GM19099 (cell line): Measurements from ENCODE around the gene ASB18.

Experiments
- POLR2A ChIP-seq: IDR thresholded peaks from 3 replicates; pipeline ENCODE4 v1.6.1; 2011; ENCODE audit warnings: low read depth; ENCODE audit not compliant: insufficient read length; ENCODE audit errors: extremely low read depth

Gene ASB18

DNA sequence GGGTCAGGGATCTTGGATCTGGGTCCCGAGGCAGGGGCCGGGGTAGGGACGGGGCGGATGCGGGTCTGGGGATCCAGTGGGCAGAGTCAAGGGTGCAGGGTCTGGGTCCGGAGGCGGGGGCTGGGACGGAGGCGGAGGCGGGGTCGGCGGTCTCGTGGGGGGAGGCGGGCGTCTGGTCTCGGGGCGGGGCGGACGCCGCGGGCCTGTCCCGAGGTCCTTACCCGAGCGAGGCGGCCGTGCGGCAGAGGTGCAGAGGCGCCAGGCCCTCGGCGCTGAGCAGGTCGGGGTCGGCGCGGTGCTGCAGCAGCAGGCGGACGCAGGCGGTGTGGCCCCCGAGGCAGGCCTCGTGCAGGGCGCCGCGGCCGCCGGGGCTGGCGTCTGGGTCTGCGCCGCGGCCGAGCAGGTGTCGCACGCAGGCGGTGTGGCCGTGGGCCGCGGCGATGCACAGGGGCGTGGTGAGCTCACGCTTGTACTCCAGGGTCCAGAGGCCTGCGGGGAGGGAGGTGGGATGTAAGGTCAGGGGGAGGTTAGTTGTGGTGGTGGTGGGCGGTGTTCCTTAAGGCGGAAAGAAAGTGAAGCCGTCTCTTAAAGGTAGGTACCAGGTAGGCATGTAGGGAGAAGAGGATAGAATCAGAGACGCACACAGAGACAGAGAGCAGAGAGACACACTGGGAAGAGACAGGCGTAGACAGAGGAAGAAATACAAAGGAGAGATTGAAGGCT is 26.6 kb downstream of the ASB18 start:
- no peak for TF ChIP-seq POLR2A

DNA sequence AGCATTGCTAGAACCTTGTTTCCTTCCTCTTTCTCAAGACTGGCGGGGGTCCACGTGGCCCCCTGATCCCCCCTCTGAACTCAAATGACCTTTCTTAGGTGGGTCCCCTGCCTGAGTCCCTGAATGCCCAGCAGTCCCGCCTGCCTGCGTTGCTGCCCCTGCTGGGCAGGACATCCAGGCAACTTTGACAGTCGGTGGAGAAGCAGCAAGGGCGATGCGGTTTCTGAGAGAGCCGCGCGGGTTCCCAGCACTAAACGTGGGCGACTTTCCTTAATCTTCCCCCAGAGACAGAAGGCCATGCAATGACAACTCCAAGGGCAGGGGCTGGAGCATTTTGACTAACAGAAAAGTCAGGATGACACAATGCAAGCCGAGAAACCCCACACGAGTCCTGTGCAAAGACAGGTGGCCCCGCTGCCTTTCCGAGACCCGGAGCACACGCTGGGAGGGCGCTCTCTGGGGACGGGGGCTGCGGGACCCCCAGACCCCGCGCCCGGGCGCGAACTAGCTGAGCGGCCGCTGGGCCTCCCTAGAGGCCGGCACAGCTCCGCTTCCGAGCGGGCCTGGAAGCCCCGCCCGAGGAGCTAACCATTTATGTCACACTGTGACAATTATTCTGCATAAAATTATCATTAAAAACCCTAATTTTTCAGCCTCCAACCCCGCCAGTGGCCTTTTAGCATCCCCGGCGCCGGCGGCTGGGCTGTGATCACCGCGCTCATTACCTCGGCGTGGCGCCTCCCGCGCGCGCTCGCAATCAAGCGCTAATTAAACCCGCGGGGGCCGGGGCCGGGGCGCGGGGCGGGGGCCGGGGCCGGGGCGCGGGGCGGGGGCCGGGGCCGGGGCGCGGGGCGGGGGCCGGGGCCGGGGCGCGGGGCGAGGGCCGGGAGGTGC is 27.4 kb downstream of the ASB18 start:
- no peak for TF ChIP-seq POLR2A

DNA sequence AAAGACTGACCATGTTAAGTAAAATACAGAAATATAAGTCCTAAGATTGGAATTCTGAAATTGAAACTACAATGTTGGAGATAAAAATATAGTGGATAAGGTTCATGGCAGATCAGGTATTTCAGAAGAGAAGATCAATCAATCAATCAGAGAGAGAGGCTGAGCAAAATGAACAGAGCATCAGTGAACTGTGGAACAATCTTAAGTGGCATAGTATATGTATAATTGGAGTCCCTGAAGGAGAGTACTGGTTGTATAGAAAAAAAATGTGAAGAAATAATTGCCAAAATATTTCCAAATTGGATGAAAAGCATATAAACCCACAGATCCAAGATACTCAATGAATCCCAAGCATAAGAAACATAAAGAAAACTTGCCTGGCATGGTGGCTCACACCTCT is 35.0 kb downstream of the ASB18 start:
- no peak for TF ChIP-seq POLR2A

DNA sequence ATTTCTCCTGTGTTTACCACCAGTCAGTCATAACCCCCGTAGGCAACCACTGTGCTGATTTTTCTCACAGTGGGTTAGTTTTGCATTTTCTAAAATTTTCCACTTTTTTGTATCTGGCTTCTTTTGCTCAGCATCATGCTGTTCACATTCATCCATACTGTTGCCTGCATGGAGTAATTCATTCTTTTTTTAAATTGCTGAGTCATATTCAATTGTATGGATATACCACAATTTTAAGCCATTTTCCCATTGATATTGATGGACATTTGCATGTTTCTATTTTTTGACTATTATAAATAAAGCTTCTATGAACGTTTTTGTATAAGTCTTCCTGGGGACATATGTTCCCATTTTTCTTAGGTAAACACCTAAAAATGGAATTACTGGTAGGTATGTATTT is 40.5 kb downstream of the ASB18 start:
- no peak for TF ChIP-seq POLR2A

DNA sequence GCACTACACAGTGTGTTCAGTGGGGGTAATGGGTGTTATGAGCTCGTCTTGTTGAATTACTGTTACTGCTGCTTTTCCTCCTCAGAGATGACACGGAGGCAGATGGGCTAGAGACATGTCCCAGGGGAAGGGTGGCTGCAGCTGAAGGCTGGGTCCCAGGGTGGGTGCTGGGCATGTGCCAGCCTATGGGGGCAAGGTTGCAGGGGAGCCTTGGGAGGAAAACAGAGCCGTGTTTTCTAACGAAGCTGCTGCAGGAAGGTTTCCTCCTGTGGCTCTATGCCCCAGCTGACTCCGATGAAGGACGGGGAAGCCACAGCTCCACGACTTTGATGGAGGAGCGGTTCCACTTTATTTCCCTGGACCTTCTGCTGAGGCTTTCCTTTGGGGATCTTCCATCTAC is 42.4 kb downstream of the ASB18 start:
- TF ChIP-seq POLR2A: no peak

DNA sequence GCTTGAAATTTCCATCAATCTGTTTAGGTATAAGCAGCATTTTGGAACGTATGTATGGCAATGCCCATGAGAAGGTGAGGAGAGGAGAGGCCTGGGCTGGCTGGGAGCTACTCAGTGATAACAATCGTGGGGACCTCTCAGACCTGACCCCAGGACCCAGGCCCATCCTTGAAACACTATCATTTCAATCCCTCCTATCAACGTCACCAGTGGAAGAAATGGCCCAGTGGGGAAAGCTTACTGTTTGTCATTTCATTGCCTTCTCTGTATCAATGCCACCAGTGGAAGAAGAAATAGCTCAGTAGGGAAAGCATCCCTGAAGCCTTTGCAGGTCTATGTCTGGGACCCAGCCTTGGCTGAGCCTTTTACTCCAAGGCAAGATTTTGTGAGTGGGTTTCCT is 44.8 kb downstream of the ASB18 start:
- no peak for TF ChIP-seq POLR2A

DNA sequence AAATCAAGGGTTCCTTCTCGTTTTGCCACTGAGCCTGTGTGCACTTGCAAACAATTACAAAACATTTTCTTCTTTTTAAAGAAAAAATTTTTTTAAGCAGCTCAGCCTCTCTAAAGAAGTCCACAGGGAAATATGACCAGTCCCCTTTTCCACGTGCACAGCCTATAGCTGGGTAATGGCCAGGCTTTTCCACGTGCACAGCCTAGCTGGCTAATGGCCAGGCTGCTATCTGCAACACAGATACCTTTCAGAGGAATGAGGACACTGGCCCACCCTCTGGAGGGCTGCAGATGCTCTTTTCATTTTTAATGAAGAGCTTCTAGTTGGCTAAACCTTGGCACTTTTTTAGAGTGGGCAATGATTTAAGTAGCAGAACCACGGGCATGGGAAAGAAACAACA is 46.3 kb downstream of the ASB18 start:
- TF ChIP-seq POLR2A: no peak

DNA sequence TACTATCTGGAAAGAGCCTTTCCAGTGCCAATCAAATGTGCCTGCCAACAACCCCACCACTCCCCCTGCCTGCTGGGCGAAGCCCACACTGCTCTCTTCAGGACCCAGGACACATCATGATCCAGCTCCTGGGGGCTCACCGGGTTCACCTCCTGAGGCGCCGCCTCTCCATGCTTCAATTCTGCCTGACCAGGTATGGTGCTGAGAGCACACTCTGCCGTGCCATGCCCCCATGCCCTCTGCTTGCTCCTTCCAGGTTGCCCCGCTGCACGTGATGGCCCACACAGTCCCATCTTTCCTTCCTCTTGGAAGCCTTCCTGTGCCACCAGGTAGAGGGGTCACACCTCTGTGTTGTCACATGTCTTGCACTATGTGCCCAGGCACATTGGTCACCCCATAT is 47.5 kb downstream of the ASB18 start:
- no peak for TF ChIP-seq POLR2A

DNA sequence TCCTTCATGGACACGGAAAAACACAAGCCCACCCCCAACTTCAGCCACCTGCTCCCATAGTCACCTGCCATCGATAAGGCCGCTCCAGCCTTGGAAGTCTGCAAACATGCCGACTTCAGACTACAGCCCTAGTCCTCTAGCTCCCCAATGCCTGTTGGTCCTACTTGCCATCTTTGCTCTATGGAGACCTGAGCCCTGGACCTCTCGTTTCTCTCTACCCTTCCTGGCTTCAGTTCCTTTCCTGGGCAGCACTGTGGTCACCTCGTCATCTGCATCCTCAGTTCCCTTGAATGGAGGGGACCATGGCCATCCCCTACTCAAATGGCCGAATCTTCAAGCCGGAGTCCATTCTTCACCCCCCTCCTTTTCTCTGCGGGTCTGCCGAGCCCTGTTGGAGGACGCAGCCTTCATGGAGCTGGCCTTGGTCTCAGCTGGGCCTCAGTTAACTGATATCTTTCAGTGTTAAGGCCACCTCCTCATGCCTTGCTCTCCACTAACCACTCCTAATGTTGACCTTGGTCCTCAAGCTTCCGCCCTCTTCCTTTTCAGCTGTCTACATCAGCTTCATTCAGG is 48.4 kb downstream of the ASB18 start:
- no peak for TF ChIP-seq POLR2A

DNA sequence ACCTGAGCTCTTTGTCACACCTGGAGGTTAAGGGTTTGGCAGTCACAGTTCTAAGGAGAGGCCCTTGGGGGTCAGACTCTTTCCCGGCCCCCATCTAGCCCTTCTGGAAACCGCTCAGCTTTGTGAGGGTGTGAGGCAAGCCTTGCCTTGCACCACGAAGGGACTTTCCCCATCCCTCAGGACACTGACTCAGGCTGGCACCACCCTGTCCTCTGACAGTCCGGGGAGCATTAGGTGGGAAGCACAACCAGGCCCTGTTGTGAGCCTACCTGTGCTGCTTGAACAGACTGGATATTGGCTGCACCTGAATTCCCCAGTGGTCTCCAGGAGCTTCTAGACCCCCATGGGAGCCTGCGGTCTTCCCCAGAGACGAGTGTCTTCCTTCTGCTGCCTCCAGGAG is 49.0 kb downstream of the ASB18 start:
- no peak for TF ChIP-seq POLR2A

DNA sequence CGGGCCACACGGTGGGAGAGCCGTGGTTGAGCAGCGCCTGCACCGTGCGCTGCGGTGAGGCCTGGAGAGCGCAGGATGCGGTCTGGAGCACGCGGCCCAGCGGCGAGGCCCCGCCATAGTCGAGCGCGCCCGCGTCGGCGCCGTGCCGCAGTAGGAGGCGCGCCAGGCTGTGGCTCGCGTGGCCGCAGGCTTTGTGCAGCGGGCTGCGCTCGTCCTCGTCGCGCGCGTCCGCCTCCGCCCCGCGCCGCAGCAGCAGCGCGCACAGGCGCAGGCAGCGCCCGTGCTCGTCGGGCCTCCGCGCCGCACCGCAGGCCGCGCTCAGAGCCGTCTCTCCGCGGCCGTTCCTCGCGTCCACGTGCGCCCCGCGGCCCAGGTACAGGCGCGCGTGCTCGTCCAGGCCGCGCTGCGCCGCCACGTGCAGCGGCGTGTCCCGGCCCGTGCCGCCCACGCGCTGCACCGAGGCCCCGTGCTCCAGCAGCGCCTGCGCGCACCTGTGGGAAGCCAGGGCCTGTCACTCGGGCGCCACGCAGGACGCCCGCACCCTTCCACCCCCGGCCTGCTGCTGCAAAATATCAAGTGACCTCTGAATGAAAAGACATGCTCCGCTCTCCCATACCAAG is 49.7 kb downstream of the ASB18 start:
- no peak for TF ChIP-seq POLR2A

DNA sequence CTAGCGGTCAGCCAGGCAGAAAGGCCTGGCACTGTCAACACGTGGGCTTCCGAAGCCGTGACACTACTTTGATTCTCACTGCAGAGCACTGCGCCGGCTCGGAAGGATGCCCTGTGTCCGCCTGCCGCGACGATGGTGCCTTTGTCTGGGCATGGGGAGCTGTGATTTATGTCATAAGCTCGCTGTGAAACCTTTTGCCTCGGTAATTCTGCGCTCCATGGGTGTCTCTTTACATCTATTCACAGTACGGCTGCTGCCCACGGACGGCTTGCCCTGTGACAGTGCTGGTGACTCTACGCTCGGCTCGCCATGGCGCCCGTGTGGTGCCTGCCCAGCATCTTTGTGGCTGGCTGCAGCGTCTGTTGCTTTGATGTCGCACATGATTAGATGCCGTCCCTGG is 52.9 kb downstream of the ASB18 start:
- TF ChIP-seq POLR2A: no peak

DNA sequence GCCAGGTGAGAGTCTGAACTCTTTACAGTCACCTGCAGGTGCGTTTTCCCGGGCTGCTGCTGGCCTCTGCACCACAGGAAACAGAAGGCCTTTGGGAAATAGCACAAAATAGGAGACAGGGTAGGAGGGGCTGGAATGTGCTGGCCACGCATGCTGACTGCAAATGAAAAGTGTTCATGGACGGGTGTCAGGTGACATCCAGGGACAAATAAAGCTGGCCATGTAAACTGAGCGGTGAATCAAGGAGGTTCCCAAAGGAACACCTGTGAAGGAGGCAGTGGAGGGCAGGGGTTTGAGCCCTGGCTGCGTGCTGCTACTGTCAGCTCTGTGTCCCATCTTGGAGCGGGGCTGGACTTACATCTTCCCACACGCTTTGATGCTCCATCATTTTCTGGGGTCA is 53.7 kb downstream of the ASB18 start:
- TF ChIP-seq POLR2A: no peak

DNA sequence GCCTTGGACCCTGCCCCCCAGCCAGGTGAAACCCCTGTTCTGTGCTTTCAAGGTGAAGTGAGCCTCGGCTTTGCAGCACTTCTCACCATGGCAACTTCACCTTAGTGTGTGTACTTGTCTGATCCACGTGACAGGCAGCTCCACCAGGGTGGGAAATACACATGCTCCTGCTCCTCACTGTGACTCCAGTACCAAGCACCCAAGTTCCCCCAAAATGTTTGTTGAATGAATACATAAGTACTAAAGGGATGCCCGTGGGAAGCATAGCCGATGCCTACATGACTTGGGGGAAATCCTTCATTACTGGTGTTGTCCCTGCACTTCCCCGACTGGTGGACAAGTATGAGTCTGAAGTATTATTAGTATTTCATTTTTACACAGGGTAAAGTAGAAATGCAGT is 54.2 kb downstream of the ASB18 start:
- no peak for TF ChIP-seq POLR2A

DNA sequence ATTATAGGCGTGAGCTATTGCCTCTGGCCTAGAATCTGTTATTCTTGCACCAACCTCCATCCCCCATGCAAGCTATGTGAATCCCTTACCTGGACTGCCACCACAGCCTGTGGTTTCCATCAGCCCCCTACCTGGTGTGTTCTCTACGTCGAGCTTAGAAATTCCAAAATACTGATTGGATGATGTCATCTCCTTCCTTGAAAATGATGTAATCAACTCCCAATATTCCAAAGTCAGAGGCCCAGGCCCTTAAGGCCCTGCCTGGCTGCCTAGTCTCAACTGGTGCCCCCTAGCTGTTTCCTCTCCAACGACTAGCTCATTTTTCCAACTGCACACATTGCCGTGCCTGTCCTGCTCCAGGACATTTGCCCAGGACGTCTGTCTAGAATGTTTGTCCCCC is 54.7 kb downstream of the ASB18 start:
- no peak for TF ChIP-seq POLR2A
